GM21360 (cell line): ENCODE results near the gene SERGEF.

Experiments
- ATAC-seq: cut with Tn5 transposase; IDR thresholded peaks from one replicate; pipeline ENCODE4 v1.9.1; 2021; ENCODE audit warnings: mild to moderate bottlenecking, moderate library complexity; ENCODE audit not compliant: unreplicated experiment

SERGEF gene

GRCh38 chr11:17775035-17775348 lies 237.9 kb downstream of the SERGEF start:
- ATAC-seq, result no peak

- ATAC-seq, result no peak
These were observed 238.4 kb downstream of the SERGEF start for GRCh38 chr11:17774232-17775034.

- ATAC-seq, result no peak
These were observed 239.2 kb downstream of the SERGEF start for GRCh38 chr11:17773674-17774073.

- no peak for ATAC-seq
These were observed 239.9 kb downstream of the SERGEF start for GRCh38 chr11:17772704-17773600.

GRCh38 chr11:17771841-17772401 lies 240.9 kb downstream of the SERGEF start:
- ATAC-seq, result no peak

- no peak for ATAC-seq
These were observed 241.4 kb downstream of the SERGEF start for GRCh38 chr11:17771415-17771814.

- no peak for ATAC-seq
These were observed 241.9 kb downstream of the SERGEF start for GRCh38 chr11:17770917-17771316.

- no peak for ATAC-seq
These were observed 242.7 kb downstream of the SERGEF start for GRCh38 chr11:17770048-17770652.

- no peak for ATAC-seq
These were observed 243.6 kb downstream of the SERGEF start for GRCh38 chr11:17769218-17769617.

- no peak for ATAC-seq
These were observed 244.3 kb downstream of the SERGEF start for GRCh38 chr11:17768547-17768946.

GRCh38 chr11:17767914-17768313 lies 244.9 kb downstream of the SERGEF start:
- no peak for ATAC-seq

GRCh38 chr11:17767301-17767885 lies 245.5 kb downstream of the SERGEF start:
- no peak for ATAC-seq

GRCh38 chr11:17766590-17766989 lies 246.3 kb downstream of the SERGEF start:
- no peak for ATAC-seq

GRCh38 chr11:17766073-17766359 lies 246.8 kb downstream of the SERGEF start:
- no peak for ATAC-seq

- no peak for ATAC-seq
These were observed 247.3 kb downstream of the SERGEF start for GRCh38 chr11:17765356-17766072.

- no peak for ATAC-seq
These were observed 248.2 kb downstream of the SERGEF start for GRCh38 chr11:17764446-17765218.

- no peak for ATAC-seq
These were observed 249.1 kb downstream of the SERGEF start for GRCh38 chr11:17763703-17764102.

- no peak for ATAC-seq
These were observed 249.6 kb downstream of the SERGEF start for GRCh38 chr11:17763244-17763643.

- ATAC-seq, result no peak
These were observed 250.4 kb downstream of the SERGEF start for GRCh38 chr11:17762309-17762974.
